Mammary epithelial cell (primary cell): Measurements from ENCODE around the gene PLEKHM1.
"Not testable (repeated sequence)": the region's sequence is repeated elsewhere in the genome, so short reads cannot be mapped to it uniquely, and the experiment has no call there.

Experiments used
- CTCF ChIP-seq, 2 donors: IDR thresholded peaks in 1 of 2; conservative IDR thresholded peaks in 1 of 2; 2 replicates each; pipeline ENCODE4 v1.5.1; 2011 to 2012; ENCODE audit warnings: inconsistent platforms in 2 of 2, low read length in 2 of 2, mild to moderate bottlenecking in 2 of 2, control low read depth in 1 of 2, low read depth in 1 of 2; ENCODE audit not compliant: insufficient read depth in 1 of 2; ENCODE audit errors: extremely low read depth in 1 of 2
- EZH2 ChIP-seq: IDR thresholded peaks from 2 replicates; pipeline ENCODE4 v1.6.1; 2012; ENCODE audit warnings: low read length, inconsistent platforms, borderline replicate concordance

- not testable (repeated sequence) for TF ChIP-seq CTCF (conservative IDR thresholded peaks at IDR 0.05 in 1 of 2, IDR thresholded peaks at IDR 0.05 in 1 of 2; ENCODE audit: extremely low read depth in 1 of 2, insufficient read depth in 1 of 2, low read depth in 1 of 2, low read length in 2 of 2); EZH2
Measured at GRCh38 chr17:45499208-45499607, 8.7 kb upstream of the PLEKHM1 start.
